Stimulated activated naive CD8-positive, alpha-beta T cell treated with anti-CD3 and anti-CD28 coated beads, Interleukin-15, Interleukin-2, amounts not matched to agents 100 U/mL and 50 U/mL, for 24 hours (primary cell): ENCODE data around the gene TRIM44.
"Not testable (repeated sequence)": the region's sequence is repeated elsewhere in the genome, so short reads cannot be mapped to it uniquely, and the experiment has no call there.

ENCODE experiments used
- ATAC-seq: fragments of 150-1000 bp; cut with Tn5 transposase; one replicate; pipeline ENCODE4 v1.10.0; 2021
- DNase-seq: peaks from one replicate; pipeline ENCODE4 v3.0.0; 2021

TRIM44 gene

DNA sequence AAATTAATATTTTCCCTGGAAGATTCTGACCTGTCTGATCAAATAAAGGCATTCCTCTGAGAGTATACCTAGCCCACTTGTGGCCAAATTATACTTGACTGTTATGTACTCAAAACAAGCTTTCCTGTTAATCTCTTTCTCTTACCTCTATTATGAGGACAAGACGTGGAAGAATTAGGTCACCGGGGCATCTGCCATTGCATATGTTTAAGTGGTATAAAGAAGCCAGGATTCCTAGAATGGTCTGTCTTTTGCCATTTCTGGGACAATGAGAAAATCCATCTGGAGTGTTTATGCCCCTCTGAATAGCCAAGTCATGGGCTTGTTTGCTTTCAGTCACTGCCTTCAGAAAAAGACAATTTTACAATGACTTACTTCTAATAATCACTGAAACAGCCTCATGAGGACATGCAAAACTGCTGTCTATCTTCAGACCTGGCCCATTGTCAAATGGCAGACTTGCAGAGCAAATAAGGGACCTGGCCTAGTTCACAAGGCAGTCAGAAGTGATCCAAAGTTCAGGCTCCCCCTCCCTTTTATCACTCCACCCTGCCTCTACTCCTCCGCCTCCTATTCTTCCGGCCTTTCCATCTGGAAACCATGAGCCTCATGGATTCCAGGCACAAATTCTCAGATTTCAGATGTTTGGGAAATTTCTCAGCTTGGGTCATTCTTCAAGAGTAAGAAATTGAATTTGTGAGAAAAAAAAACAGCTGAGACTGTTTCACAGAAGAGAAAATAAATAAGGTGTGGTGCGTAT, 153.2 kb downstream of the TRIM44 start:
- DNase-seq (no peak), ATAC-seq (no peak)

DNA sequence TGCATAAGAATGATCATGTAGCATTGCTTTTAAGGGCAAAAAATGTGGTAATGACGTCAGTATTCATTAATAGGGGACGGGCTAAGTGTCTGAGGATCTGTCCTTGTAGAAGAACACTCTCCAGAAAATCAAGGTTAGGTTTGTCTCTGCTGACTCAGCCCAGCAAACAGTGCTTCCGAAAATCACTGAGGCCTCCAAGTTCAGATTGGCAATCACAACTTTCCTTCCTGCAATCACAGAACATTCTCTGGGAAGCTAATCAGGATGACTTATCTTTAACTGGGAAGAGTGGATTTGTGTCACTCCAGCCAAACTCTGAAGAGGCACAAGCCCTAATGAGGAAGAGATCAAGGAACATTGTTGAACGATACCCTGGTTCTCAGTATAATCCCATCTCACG, 158.0 kb downstream of the TRIM44 start:
- ATAC-seq (no peak), DNase-seq (no peak)

DNA sequence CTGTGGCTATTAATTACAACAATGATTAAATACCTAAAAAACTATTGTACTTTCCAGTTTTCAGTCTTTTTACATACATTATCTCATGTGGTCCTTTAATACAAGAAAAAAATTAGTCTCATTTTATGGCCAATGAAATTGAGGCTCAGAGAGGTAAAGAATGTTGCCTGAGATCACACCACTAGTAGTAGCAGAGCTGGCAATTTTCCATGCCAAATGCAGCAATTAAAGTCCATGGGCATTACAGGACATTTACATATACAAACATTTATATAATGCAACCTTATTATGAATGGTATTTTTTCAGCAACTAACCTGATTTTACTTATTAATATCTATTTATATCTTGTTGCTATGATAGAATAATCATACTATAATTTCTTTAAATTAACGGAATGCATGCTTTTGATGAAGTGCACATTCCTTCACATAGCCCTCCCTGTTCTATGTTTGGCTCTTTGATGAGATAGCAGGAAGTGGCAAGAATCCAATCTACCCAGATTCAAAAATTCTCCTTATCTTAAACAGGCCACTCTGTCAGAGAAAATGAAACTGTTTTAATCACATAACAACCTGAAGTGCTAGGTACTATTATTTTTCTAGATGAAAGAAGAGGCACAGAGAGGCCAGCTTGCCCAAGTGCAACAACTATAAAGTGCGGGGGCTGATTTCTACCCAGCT, 160.4 kb downstream of the TRIM44 start:
- no peak for ATAC-seq
- no peak for DNase-seq

DNA sequence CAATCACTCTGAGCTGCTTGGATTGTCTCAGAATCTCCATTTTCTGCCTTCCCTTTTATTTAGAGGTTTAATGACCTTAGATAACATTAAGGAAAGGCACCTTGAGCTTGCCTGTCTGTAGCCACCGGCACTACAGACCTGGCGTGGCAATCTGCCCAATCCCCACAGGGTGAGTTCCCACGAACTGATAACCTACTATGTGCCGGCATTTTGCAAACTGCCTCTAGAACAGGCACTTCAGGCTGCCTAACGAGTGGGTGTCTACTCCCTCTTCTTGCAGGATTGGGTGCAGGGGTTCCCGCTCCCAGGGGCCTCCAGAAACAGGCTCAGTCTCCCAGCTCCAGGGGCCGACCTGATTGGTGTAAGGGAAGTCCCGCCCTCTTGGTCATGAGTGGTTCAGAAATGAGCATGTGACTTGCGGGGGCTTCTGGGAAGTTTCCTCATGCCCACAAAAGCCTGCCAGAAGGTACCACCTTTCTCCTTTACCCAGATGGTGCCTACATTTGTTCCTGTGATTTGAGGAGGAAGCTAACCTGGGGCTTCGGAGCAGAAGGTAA, 161.2 kb downstream of the TRIM44 start:
- ATAC-seq: no peak
- no peak for DNase-seq

DNA sequence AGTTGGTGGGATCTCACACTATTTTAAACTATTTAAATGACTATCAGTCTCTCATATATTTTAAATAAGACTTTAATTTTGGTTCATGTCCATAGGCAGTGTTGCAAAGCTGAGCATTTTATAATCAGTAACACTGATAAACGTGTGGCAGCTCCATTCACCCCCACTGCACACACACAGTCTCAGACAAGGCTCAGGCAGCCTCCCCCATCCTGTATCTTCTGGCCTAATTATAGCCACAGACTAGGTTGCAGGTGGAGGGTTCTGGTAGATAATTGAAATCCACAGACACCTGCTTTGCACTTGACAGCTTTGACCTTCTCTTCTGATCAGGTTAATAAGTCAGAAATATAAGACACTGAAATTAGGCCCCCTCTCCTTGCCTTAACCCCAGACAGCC, 162.8 kb downstream of the TRIM44 start:
- ATAC-seq: no peak
- DNase-seq: no peak

DNA sequence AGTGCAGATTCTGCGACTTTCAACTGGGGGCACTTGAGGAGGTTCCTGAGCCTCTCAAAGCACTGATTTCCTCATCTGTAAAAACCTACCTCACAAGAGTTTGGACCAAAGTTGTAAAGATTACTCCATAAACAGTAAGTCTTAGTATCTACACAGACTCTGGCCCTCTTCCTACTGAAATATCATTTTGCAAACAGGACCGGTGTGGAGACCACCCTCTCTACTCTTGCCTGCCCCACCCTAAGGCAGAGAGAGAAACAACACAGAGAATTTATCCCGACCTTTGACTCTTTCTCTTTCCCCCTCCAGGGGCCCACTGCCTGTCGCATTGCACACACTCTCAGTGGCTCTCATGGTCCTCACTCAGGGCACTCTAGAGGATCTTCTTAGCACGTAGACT, 163.4 kb downstream of the TRIM44 start:
- ATAC-seq (no peak), DNase-seq (no peak)

DNA sequence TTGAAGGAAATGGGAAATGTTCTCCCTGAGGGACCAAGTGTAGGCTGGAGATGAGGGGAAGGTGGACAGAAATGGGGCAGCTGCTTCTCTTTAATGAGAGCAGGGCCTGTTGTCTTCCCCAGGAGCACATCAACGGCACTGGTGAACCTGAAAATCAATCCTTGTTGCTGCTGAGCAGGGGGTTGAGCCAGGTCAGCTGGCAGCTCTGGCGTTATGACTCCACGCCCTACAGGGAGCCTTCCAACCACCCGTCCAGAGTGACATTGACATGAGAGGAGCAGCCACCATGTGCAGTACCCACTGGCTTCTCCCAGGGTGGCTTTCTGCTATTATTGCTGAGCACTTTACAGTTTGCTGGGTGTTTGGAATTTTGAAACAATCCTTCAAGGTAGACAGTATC, 164.4 kb downstream of the TRIM44 start:
- ATAC-seq: no peak
- DNase-seq: no peak

DNA sequence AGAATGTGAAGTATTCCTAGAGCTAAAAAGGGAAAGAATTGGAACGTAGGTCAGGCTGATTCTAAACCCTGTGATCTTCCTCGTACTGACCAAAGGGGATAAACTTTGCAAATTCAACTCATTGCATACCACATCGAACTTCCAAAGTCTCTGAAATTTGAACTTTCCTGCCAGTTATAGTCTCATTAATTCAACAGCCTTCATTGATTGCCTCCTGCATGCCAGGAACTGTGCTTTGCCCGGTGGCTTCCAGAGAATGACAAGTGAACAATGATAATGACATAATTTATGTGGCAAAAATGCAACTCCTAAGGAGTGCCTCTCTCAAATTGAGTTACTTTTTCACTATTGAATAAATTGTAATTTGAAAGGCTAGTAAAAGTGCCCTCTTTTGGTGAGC, 173.6 kb downstream of the TRIM44 start:
- DNase-seq (no peak), ATAC-seq (no peak)

DNA sequence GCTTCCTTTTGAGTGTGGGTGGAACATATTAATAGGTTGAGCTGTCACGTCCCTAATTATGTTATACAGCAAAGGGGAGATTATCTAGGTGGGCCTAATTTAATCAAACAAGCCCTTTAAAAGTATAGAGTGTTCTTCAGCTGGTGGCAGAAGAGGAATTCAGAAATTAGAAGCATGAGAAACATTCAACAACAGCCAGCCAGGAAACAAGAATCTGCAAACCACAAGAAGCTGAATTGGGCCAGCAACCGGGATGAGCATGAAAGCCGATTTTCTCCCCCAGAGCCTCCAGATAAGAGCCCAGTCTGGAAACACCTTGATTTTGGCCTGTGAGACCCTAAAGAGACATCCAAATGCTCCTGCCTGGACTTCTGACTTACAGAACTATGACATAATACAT, 175.5 kb downstream of the TRIM44 start:
- ATAC-seq (no peak), DNase-seq (no peak)

DNA sequence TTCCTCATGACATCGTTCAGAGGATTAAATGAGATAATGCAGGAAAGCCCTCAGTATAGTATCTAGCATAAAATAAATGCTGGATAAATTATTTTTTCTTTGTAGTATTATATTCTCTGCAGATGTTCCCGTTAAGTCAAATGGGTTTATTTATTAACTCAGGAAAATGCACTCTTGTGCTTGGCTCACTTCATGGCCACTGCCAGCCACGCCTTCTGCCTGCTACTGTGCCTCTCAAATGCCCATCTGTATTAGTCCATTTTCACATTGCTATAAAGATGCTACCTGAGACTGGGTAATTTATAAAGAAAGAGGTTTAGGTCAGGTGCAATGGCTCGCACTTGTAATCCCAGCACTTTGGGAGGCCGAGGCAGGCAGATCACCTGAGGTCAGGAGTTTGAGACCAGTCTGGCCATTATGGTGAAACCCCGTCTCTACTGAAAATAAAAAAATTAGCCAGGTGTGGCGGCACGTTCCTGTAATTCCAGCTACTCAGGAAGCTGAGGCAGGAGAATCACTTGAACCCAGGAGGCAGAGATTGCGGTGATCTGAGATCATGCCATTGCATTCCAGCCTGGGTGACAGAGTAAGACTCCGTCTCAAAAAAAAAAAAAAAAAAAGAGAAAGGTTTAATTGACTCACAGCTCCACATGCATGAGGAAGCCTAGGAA, 176.3 kb downstream of the TRIM44 start:
- not testable (repeated sequence) for ATAC-seq, DNase-seq

DNA sequence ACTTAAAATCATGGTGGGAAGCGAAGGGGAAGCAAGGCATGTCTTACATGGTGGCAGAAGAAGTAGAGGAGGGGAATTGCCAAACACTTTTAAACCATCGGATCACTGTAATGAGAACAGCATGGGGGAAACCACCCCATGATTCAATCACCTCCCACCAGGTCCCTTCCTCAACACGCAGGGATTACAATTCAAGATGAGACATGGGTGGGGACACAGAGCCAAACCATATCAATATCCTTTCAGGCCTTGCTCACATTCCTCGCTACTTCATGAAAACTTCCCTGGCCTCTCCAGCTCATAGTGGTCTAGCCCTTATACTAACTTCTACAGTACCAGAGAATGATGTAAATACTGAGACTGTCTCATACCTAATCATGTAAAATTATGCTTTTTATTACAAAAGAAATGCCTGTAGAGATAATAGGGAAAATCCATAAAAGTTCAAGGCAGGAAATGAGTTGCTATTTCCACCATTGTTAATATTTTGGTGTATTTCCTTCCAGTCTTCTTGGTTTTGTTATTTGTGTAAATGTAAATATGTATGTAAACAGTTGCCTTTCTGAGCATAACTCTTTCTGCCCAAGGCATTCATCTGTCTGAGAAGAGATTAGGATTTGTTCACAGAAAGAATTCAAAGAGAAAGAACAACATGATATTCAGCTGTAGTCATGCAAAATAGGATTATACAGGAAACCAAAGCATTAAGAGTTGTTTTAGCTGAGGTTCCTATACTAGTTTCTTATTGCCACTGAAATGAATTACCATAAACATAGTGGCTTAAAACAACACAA, 177.0 kb downstream of the TRIM44 start:
- no peak for DNase-seq
- no peak for ATAC-seq

DNA sequence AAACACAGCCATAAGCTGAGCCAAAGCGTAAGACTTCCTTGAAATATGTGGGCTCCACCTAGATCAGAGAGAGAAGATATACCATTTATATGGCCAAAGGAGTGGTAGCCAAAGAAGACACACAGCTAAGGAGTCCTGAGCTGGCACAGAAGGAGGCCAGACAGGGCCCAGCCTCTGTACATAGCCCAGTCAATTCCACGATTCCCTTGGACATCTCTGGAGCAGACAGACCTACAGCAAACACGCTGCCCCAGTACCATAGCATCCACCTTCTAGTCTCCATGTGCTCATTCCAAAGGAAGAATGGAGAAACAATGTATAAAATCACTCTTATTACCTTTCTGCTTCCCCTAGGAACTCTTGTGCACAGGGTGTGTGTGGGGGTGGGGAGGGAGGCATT, 179.2 kb downstream of the TRIM44 start:
- ATAC-seq (no peak), DNase-seq (no peak)

DNA sequence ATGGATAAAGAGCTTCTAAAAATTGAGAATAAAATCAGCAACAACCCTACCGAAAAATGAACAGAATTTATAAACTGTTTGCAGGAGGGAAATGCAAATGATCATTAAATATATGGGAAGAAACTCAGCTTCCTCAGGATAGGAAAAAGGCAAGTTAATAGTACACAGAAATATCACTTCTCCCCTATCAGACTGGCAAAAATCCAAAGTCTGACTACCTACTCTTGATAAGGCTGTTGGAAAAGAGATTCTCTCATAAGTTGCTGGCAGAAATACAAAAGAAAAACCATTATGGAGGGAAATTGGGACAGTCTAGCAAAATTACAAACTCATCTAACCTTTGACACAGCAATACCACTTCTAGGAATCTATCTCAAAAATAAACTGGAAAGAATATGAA, 180.4 kb downstream of the TRIM44 start:
- no peak for ATAC-seq
- no peak for DNase-seq

DNA sequence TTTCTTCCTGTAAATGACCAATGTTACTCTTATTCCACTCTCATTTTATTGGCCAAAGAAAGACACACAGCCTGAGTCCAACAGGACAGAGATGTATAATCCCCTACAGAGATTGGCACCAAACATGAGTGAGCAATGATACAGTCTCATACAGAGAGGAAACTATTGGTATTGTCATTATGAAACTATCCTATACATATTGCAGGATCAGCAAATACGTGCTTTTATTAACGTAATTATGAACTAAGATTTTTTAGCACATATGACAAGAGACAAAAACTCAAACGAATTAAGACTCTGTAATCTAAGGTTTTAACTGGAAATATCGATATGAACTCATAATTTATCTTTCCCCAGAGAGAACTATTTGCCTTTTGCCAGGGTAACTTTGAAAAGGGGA, 182.0 kb downstream of the TRIM44 start:
- ATAC-seq: no peak

DNA sequence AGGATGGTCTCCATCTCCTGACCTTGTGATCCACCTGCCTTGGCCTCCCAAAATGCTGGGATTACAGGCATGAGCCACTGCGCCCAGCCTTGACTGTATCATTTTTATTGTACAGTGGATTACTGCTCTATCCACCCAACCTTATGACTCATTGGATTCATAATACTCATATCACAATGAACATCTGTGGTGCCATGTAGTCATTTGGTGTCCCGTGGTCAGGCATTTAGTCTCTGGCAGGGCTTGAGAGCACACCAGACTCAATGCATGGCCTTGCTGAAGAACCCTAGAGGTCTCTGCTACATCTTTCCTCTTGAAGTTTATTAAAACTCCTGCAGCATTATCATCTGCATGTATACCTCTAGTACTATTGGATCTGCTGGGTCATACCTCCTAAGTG, 183.3 kb downstream of the TRIM44 start:
- ATAC-seq: peak; percentile 28
- DNase-seq: no peak

More for the DNA sequence above, 182.0 kb downstream of the TRIM44 start:
- DNase-seq: no peak

DNA sequence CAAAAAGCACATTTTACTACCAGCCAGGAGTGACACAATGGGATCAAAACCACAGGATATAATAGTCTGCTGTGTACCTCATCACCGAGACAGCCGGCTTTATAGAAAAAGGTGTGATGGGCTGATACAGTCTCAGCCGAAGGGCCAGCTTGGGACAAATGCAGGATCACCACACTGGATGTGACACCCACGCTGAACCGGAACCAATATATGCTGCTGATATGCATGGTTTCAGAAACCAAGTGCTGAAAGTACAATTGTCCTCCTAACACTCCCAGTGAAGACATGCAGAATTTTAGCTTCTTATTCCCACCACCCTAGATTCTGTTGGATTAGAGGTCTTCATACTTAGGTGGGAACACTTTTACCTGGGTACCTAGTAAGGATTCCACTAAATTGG, 184.3 kb downstream of the TRIM44 start:
- DNase-seq (no peak), ATAC-seq (no peak)

DNA sequence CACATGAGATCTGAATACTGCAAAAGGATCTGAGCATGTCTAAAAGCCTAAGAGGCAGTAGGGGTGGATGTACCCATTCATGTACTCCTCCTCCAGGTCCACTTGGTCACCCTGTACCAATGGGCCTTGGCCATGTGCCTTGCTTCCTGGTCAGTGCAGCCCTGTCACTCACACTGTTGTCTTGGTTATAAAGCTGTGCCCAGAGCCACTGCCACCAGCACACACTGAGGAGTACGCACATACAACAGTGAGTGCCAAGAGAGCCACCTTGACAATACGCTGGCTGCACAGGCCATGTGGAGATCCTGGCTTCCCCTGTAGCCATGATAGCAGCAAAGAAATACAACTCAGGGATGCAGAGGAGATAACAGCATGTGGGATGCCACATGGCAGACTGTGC, 184.9 kb downstream of the TRIM44 start:
- DNase-seq: no peak
- no peak for ATAC-seq

DNA sequence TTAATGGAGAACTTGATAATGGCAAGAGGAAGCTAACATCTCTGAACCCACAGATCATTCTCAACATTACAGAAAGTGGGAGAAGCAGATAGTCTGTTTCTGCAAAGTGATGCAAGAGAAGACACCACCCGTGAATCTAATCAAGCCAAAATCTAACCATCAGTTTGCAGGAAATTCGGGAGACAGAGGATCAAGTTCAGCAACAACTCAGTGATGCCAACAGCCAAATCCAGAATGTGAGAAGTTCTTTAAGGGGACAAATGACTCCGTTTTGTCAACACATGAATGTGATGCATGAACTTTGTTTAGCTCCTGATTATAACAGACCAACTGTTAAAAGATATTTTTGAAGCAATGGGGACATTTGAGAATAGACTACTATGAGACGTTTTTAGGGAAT, 186.0 kb downstream of the TRIM44 start:
- ATAC-seq: no peak
- DNase-seq: no peak

DNA sequence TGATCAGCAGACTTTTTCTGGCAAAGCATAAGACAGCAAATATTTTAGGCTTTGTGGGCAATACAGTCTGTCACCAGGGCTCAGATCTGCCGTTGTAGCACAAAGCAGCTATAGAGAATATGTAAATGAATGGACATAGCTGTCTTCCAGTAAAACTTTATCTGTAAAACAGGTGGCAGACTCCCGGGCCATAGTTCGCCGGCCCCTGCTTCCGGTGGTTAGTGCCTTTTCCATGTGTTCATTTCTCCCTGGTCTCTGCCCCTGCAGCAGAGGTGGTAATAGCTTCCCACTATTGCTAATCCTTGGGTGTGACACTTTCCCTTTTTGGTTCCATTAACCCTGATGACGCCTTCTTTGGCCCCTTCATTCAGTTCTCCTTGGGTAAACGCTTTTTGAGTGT, 187.6 kb downstream of the TRIM44 start:
- DNase-seq (no peak), ATAC-seq (no peak)

DNA sequence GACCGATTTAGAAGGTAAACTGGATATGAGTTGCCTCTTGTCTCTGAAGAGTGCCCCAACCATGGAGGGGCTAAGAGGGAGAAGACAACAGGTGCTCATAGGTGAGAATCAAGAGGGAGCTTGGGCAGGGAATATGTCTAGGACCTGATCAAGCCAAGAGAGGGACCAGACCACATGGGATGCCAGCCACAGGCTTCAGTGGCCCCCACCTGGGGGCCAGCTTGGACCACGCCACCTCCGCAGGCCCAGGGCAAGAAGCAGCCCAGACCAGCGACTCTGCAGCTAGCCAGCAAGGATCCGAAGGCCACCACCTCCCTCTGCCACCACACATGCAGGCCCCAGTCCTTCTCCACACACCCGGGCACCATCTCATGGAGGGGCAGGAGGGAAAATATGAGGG, 188.8 kb downstream of the TRIM44 start:
- no peak for DNase-seq
- ATAC-seq: no peak

DNA sequence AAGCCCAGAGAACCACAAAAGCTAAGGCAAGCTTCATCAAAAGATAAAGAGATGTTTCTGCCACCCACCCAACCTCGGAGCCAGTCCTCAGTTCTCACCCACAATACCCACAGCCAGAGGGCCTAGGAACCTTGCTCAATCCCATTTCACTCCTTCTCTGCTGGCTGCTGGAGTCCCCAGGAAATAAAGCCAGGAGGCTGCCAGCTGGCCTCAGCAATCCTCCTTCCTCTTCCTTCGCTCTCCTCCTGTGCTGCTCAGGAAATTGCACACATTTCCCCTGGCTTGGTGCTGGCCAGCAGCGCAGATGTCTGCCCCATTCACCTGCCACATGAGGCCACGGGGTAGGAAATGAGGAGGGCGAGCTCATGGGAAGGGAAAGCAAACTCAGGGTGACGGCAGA, 189.5 kb downstream of the TRIM44 start:
- DNase-seq: no peak
- ATAC-seq: no peak

DNA sequence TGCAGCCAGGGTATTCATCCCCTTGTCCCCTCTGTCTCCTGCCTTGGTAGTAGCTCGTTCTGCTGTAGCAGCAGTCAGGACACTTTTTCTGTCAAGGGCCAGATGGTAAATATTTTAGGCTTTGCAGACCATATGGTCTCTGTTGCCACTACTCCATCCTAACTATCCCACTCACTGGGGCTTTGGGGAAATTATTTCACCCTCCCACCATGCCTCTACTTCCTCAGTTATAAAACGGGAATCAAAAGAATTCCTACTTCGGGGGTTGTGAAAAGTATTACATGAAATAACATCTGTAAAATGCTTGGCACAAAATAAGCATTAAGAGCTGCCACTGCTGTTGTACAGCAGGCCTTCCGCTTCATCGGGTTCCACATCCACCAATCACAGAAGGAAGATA, 191.4 kb downstream of the TRIM44 start:
- no peak for ATAC-seq
- DNase-seq: no peak
